ENCODE measurements around the gene PBOV1. TPM values are rescaled to one million over a fixed set of nuclear protein-coding genes. Genes with fewer than 3 reads are reported as not detected.

Gene PBOV1
- total RNA-seq, 1 donor, result not detected

DNA sequence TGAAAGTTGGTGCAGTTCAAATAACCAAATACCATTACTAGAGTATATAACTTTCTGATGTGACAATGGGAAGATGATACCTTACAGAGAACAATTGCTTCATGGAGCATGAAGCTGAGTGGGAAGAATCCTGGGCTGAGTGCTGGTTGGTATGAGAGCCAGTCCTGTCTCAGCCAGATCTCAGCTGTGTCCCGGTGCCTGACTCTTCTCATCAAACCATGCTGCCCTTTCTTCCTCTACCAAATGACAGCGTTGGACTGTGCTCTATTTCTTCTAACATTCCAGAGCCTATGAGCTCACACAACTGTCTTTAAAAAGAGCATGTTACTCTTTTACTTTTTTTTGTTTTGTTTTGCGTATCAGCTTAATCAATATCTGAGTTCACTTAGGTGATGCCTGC, 27.5 kb upstream of the PBOV1 start:
- H3K4me1 ChIP-seq (ENCODE audit: insufficient read depth, low read length), result no peaks in the 10 kb centered on the region
- H3K9me3 ChIP-seq (ENCODE audit: low read depth, low read length), result no peaks in the 10 kb centered on the region
- H3K4me3 ChIP-seq (ENCODE audit: low read length), result no peak overlapping the region
- H3K27me3 ChIP-seq (ENCODE audit: insufficient read depth, low read length), result peaks cover 2% of the 10 kb centered on the region

DNA sequence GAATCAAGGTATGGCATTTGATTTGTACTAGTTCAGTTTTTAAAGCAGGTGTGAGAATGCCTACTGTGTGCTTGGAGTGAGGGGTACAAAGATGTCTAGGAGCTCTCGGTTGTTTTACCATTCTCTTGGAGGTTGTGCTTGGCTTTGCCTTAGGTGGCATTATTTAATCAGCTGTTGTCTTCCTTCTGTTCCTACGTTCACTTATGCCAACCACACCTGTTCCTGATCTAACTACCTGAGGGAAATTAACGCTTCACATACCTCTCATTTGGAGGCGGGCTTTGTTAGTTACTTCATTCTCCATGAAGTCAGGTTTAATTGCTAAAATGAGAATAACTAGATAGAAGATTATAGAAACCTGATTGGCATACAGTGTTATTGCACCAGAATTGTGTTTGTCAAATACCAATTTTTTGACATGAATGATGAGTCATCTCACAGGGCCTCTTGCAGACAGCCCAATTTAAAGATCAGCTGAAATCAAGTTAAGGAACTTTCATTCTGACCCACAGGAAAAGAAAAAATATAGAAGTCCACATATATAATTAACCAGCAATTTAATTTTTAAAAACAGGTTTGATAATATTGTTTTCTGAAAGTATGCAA, 24.8 kb upstream of the PBOV1 start:
- no peak overlapping the region for H3K4me3 ChIP-seq (ENCODE audit: low read length)
- H3K4me1 ChIP-seq (ENCODE audit: insufficient read depth, low read length), result no peaks in the 10 kb centered on the region

DNA sequence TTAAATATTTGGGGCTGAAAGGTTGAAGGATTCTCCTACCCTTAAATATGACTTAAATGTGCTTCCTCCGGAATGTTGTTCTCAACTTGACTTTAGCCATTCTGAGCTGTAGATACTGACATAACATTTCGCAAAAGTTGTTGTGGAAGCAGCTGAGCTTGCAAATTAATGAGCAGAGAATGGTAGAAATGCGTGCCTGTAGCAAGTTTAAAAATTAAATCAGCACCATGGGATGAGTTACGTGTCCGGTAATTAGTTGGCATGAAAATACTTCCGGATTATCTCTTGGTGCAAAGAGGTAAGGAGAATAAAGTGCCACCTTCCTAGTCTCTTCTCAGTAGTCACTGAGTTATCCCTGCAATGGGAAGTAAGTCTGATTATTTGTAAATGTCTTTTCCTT, 23.6 kb upstream of the PBOV1 start:
- H3K9me3 ChIP-seq (ENCODE audit: low read depth, low read length), result no peaks in the 10 kb centered on the region
- no peak overlapping the region for H3K4me3 ChIP-seq (ENCODE audit: low read length)
- H3K4me1 ChIP-seq (ENCODE audit: insufficient read depth, low read length), result no peaks in the 10 kb centered on the region
- H3K27me3 ChIP-seq (ENCODE audit: insufficient read depth, low read length), result peaks cover 2% of the 10 kb centered on the region

More for the DNA sequence above, 24.8 kb upstream of the PBOV1 start:
- peaks cover 2% of the 10 kb centered on the region for H3K27me3 ChIP-seq (ENCODE audit: insufficient read depth, low read length)
- H3K9me3 ChIP-seq (ENCODE audit: low read depth, low read length), result no peaks in the 10 kb centered on the region

DNA sequence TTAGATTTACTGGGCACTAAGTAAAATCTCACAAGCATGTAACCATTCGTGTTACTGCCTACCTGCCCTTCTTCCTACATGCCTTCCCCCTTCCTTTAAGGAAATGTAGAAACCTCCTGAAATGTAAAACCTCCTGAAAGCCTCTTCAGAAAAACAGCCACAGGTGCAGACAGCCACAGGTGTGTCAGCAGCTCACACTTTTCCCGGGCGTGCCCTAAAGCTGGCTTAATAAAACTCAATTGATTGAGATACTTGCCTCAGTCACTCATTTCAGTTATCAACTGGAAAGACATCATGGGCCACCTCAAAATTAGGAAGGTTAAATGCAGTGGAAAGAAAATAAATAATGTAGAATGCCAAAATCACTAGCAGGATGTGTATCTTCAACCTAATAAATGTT, 23.1 kb upstream of the PBOV1 start:
- no peaks in the 10 kb centered on the region for H3K9me3 ChIP-seq (ENCODE audit: low read depth, low read length)
- no peaks in the 10 kb centered on the region for H3K4me1 ChIP-seq (ENCODE audit: insufficient read depth, low read length)
- no peak overlapping the region for H3K4me3 ChIP-seq (ENCODE audit: low read length)
- peaks cover 2% of the 10 kb centered on the region for H3K27me3 ChIP-seq (ENCODE audit: insufficient read depth, low read length)

DNA sequence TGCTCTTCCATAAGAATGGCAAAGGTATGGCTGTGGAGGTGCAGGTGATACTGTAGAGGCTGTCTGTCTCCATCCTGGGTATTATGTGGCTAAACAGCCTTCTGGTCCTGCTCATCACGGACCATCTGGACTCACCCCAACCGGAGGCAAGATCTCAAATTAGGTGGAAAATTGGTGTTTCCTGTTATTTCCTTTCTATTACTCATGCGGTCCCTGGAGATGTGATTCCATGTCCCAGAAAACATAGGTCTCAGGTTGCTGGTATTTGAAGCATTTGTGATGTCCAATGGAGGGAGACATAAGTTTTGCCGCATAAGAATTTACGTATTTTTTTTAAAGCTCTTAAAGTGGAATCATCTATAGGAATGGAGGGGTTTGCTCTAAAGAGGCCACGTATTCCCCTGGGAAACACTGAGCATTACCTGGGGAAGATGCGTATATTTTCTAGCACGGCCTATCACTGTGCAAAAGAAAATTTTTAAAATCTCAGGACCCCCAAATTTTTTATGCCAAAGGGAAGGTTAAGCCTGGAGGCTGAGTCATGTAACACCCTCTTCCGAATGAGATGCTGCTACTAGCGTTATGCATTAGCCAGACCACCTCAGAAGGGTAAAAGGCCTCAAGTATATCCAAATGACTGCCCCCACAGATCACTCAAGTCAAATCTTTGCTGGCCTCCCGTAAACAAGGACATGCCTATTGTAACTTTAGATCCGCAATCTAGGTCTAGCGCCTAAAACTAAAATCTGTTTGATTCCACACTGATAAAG, 22.4 kb upstream of the PBOV1 start:
- Histone ChIP-seq H3K4me1 (ENCODE audit: insufficient read depth, low read length) (no peaks in the 10 kb centered on the region), H3K4me3 (ENCODE audit: low read length) (no peak overlapping the region), H3K9me3 (ENCODE audit: low read depth, low read length) (no peaks in the 10 kb centered on the region), H3K27me3 (ENCODE audit: insufficient read depth, low read length) (peaks cover 2% of the 10 kb centered on the region)

DNA sequence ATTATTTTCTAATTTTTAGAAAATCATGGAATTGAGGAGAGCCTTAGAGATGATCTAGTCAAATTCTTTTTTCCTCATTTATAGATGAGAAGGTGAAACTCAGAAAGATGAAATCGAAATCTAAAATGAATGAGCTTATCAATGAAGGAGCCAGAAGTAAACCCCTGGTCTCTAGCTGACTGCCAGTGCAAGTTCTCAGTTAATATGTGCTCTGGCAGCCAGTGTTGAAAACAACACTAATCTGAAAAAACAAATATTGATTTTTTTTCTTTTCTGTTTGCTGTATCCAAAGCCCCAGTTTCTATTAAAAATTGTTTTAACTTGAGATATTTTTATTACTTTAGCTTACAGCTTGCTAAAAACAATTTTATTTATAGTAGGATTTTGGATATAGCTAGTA, 21.5 kb upstream of the PBOV1 start:
- Histone ChIP-seq H3K27me3 (ENCODE audit: insufficient read depth, low read length) (peaks cover 2% of the 10 kb centered on the region), H3K9me3 (ENCODE audit: low read depth, low read length) (no peaks in the 10 kb centered on the region), H3K4me1 (ENCODE audit: insufficient read depth, low read length) (no peaks in the 10 kb centered on the region), H3K4me3 (ENCODE audit: low read length) (no peak overlapping the region)

DNA sequence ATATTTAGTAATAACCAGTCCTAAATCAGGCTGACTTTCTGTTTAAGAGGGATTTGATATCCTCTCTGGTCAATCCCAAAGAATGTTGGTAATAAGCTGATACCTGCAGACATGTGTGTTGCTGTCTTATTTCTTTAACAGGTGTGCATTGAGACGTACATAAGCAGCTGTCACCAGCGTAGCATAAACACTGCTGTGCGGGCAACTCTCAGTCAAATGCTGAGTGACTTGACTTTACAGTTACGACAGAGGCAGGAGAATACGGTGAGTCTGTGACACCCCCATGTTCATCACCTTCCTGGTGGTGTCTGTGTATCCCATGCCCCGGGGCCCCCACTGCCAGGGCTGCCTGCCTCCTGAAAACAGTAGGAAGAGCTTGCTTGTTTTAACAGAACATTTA, 20.1 kb upstream of the PBOV1 start:
- no peak overlapping the region for H3K4me3 ChIP-seq (ENCODE audit: low read length)
- no peaks in the 10 kb centered on the region for H3K4me1 ChIP-seq (ENCODE audit: insufficient read depth, low read length)
- no peaks in the 10 kb centered on the region for H3K9me3 ChIP-seq (ENCODE audit: low read depth, low read length)
- peaks cover 2% of the 10 kb centered on the region for H3K27me3 ChIP-seq (ENCODE audit: insufficient read depth, low read length)

DNA sequence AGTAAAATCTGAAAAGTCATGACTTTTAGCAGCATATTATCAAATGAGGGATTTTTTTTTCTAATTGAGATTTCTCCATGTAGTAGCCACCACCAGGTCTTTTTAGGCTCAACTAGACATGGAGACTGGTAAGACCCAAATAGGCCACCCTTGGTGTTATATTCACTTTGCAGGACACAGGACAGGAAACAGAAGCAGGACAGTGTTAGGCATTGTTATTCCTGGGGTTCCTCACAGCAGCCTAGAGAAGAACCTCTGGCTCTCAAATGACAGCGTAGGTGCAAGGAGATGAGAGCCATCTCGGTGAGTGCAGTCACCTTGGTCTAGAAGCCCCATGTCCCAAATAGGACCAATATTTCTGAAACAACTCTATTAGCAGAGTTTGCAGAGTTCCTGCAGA, 19.2 kb upstream of the PBOV1 start:
- Histone ChIP-seq H3K4me1 (ENCODE audit: insufficient read depth, low read length) (no peaks in the 10 kb centered on the region), H3K4me3 (ENCODE audit: low read length) (no peak overlapping the region), H3K27me3 (ENCODE audit: insufficient read depth, low read length) (no peaks in the 10 kb centered on the region), H3K9me3 (ENCODE audit: low read depth, low read length) (no peaks in the 10 kb centered on the region)

DNA sequence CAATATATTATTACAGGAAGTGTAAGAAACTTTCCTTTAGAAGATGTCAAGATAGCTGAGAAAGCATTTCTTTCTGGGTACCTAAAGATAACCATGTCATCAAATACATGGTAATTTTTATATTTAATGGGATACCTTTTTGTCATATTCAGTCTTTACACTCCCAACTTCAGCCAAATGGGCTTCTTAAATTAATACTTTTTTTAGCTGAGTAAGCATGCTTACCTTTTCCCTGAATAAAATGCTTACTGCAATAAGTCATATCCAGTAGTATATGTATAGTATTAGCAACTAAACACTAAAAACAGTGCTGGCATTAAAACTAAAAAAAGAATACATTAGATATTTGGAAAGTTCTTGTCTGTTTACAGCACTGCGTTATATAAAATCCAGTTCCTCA, 17.4 kb upstream of the PBOV1 start:
- H3K4me1 ChIP-seq (ENCODE audit: insufficient read depth, low read length), result no peaks in the 10 kb centered on the region
- H3K9me3 ChIP-seq (ENCODE audit: low read depth, low read length), result no peaks in the 10 kb centered on the region
- no peak overlapping the region for H3K4me3 ChIP-seq (ENCODE audit: low read length)
- no peaks in the 10 kb centered on the region for H3K27me3 ChIP-seq (ENCODE audit: insufficient read depth, low read length)

DNA sequence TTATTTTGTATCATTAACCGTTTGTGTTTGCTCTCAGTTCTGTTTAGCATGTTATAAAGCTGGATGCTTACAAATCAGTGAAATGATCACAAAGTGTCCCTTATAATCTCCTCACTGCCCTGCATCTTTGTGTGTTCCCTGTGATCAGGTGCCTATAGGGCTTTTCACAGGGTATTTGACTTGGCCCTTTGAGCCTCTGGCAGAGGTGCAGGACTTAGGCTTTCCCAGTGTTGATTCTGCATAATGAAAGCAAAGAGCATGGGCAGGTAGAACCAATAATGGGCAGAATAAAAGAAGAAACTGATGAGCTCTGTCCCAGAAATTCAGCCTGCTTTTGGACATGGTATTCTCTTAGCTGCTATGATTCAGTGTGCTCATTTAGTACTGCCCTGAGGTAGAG, 16.9 kb upstream of the PBOV1 start:
- no peaks in the 10 kb centered on the region for H3K27me3 ChIP-seq (ENCODE audit: insufficient read depth, low read length)
- no peaks in the 10 kb centered on the region for H3K4me1 ChIP-seq (ENCODE audit: insufficient read depth, low read length)
- H3K4me3 ChIP-seq (ENCODE audit: low read length), result no peak overlapping the region
- H3K9me3 ChIP-seq (ENCODE audit: low read depth, low read length), result no peaks in the 10 kb centered on the region

DNA sequence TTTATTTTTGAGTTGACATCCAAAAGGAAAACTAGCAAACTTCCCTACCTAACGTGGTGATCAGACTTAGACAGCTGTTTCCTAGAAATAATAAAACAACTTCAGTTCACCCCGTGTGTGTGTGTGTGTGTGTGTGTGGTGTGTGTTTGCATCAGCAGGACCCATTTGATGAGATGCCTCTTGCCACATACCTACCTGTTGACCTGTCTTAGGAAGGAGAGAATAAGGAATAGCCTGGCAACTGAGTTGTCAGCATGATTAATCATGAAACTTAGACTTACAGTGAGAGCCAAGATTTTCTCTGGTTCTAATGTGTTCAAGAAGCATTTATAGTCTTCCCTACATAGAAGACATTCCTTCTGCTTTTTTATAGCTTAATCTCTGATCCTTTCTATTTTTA, 16.1 kb upstream of the PBOV1 start:
- H3K9me3 ChIP-seq (ENCODE audit: low read depth, low read length), result no peaks in the 10 kb centered on the region
- H3K4me3 ChIP-seq (ENCODE audit: low read length), result no peak overlapping the region
- H3K4me1 ChIP-seq (ENCODE audit: insufficient read depth, low read length), result no peaks in the 10 kb centered on the region
- no peaks in the 10 kb centered on the region for H3K27me3 ChIP-seq (ENCODE audit: insufficient read depth, low read length)

DNA sequence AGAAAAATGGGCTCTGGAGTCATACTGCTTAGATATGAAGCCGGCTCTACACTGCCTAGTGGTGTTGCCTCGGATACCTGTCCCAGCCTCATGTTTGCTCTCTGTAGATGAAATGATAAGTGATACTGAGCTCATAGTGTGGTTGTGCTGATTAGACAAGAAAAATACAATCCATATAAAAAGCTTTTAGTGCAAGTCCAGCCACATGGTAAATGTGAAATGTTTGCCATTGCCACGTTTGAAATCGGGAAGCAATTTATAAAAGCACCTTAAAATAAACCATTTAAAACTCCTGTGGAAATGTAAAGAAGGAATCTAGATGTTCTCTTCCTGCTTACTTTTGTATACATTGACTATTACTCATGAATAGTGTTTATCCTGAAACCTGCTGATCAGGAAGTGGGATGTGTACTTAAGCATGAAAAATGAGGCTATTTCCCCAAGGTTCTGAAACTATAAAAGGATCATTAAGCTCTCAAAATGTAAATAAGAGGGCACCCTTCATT, 13.1 kb upstream of the PBOV1 start:
- Histone ChIP-seq H3K27me3 (ENCODE audit: insufficient read depth, low read length) (no peaks in the 10 kb centered on the region), H3K4me3 (ENCODE audit: low read length) (no peak overlapping the region), H3K9me3 (ENCODE audit: low read depth, low read length) (no peaks in the 10 kb centered on the region), H3K4me1 (ENCODE audit: insufficient read depth, low read length) (no peaks in the 10 kb centered on the region)

DNA sequence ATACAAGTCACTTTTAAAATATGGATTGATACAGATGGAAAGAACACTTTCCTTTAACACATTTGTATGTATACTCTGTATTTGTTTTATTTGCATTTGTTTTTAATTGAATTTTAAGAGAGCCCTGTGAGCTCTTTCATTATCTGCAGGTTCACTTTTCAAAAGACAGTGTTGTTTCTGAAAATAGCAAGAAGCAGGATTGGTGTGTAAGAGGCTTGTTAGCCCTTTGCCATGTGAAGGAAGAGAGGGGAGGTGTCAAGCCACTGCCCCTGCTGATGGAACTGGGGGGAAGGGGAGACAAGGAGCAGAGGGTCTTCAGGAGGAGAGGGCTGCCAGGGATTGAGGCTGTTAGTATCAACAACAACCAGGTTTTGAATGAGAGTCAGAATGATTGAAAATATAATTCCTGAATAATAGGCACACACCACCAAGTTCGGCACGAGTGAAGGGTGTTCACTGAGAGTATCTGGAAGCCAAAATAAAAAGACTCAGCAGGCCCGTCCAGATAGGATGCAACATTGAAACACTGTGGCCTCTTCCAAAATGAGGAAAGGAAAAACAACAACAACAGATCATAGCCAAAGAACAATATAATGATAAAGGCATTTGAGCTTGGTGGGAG, 12.6 kb upstream of the PBOV1 start:
- H3K4me3 ChIP-seq (ENCODE audit: low read length), result no peak overlapping the region
- H3K27me3 ChIP-seq (ENCODE audit: insufficient read depth, low read length), result no peaks in the 10 kb centered on the region
- H3K9me3 ChIP-seq (ENCODE audit: low read depth, low read length), result no peaks in the 10 kb centered on the region
- H3K4me1 ChIP-seq (ENCODE audit: insufficient read depth, low read length), result no peaks in the 10 kb centered on the region

DNA sequence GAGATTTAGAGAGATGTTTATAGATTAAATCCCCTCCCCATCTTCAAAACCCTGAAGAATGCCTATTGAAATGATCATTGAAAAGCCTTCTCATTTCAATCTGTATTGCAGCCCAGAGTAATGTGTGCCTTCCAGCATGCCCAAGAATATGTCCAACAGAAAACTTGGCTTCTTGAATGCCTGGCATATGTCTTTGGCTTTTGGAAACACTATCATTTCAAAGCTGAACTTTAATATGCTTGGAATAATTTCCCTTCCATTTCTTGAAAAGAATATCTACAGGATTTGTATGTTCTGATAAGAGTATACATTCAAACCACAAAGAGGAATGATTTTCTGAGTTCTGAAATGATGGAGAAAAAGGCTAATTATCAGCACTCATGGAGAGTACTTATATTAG, 11.9 kb upstream of the PBOV1 start:
- Histone ChIP-seq H3K27me3 (ENCODE audit: insufficient read depth, low read length) (no peaks in the 10 kb centered on the region), H3K4me1 (ENCODE audit: insufficient read depth, low read length) (no peaks in the 10 kb centered on the region), H3K9me3 (ENCODE audit: low read depth, low read length) (no peaks in the 10 kb centered on the region), H3K4me3 (ENCODE audit: low read length) (no peak overlapping the region)

DNA sequence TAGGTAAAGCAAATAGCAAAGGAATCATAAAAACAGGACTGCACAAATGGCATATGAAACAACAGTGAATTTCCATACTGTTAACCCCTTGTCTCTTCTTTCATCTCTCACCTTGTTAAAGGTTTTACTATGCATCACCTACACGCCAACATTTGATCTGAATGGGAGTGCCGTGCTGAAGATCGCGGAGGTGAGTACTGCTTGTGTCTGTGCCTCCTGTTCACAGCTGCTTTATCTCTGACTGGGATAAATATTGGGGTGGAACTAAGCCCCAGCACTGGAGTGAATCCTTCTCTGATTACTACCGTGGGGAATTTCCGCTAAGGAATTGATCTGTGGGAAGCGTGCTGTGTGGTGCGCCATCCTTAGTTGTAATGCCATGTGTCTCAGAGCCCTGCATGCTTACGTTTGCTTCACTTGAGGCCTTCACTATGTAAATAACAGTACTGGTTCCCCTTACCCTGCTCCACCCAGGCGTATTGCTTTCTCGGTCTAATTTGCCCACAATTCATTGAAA, 11.4 kb upstream of the PBOV1 start:
- Histone ChIP-seq H3K9me3 (ENCODE audit: low read depth, low read length) (no peaks in the 10 kb centered on the region), H3K4me3 (ENCODE audit: low read length) (no peak overlapping the region), H3K4me1 (ENCODE audit: insufficient read depth, low read length) (no peaks in the 10 kb centered on the region), H3K27me3 (ENCODE audit: insufficient read depth, low read length) (no peaks in the 10 kb centered on the region)

Data from mononuclear cell (primary cell).